WTC11 (cell line): Measurements from ENCODE around the gene MAP1A. TPM values are rescaled to one million over a fixed set of nuclear protein-coding genes. Genes with fewer than 3 reads are reported as not detected.

ENCODE experiments used
- ATAC-seq: fragments of 200-7000 bp; cut with Tn5 transposase; 2 replicates; pipeline ENCODE4 v1.10.0; 2021; ENCODE audit warnings: mild to moderate bottlenecking, moderate library complexity
- CTCF ChIA-PET: fragments of 300-600 bp; sonication (Branson Sonifier 250); formaldehyde crosslinking; loops from one replicate; lab custom pipeline; 2021; ENCODE audit warnings: antibody characterized with exemption; lab: Charles Lee
- POLR2A ChIA-PET: fragments of 350-600 bp; sonication (Branson Sonifier 250); formaldehyde crosslinking; loops from one replicate; lab custom pipeline; 2021; ENCODE audit warnings: antibody characterized with exemption; lab: Charles Lee
- DNase-seq: peaks from one replicate; pipeline ENCODE4 v3.0.0; 2021; ENCODE audit warnings: low spot score
- H3K27ac Mint-ChIP-seq: 2 replicates; pipeline ENCODE4 v1.8.0; 2021; ENCODE audit warnings: mixed read lengths
- H3K27me3 Mint-ChIP-seq: 2 replicates; pipeline ENCODE4 v1.8.0; 2021; ENCODE audit warnings: low read depth, mild to moderate bottlenecking, moderate library complexity, mixed read lengths
- H3K36me3 Mint-ChIP-seq: 2 replicates; pipeline ENCODE4 v1.8.0; 2021; ENCODE audit warnings: mixed read lengths
- H3K4me1 Mint-ChIP-seq: 2 replicates; pipeline ENCODE4 v1.8.0; 2022; ENCODE audit warnings: mixed read lengths
- H3K4me3 Mint-ChIP-seq: 2 replicates; pipeline ENCODE4 v1.8.0; 2021; ENCODE audit warnings: mild to moderate bottlenecking, moderate library complexity, mixed read lengths
- H3K9me3 Mint-ChIP-seq: 2 replicates; pipeline ENCODE4 v1.8.0; 2021; ENCODE audit warnings: mixed read lengths
- ATF6 ChIP-seq: sonication (generic); formaldehyde crosslinking; IDR thresholded peaks from 2 replicates; pipeline ENCODE4 v1.8.1; 2023; ENCODE audit warnings: mild to moderate bottlenecking, missing genetic modification reagents
- FOXK1 ChIP-seq: sonication (generic); formaldehyde crosslinking; IDR thresholded peaks from 2 replicates; pipeline ENCODE4 v1.8.0; 2022; ENCODE audit warnings: mild to moderate bottlenecking, moderate library complexity, missing genetic modification reagents
- FOXP1 ChIP-seq: sonication (generic); formaldehyde crosslinking; IDR thresholded peaks from 2 replicates; pipeline ENCODE4 v1.8.0; 2022; ENCODE audit warnings: missing genetic modification reagents, mild to moderate bottlenecking, moderate library complexity, borderline replicate concordance
- GRHL2 ChIP-seq: fragments of 250-450 bp; sonication (Bioruptor Pico); IDR thresholded peaks from 2 replicates; pipeline ENCODE4 v1.8.0; 2022; ENCODE audit warnings: mild to moderate bottlenecking, moderate library complexity; ENCODE audit not compliant: insufficient replicate concordance, severe bottlenecking
- HMGA2 ChIP-seq: fragments of 250-450 bp; sonication (Bioruptor Pico); IDR thresholded peaks from 2 replicates; pipeline ENCODE4 v1.4.0; 2021; ENCODE audit warnings: mild to moderate bottlenecking, moderate library complexity
- HMGXB4 ChIP-seq: sonication (generic); formaldehyde crosslinking; IDR thresholded peaks from 2 replicates; pipeline ENCODE4 v1.8.1; 2023; ENCODE audit warnings: mild to moderate bottlenecking, moderate library complexity, missing genetic modification reagents
- IRF1 ChIP-seq: sonication (generic); formaldehyde crosslinking; IDR thresholded peaks from 2 replicates; pipeline ENCODE4 v1.8.0; 2023; ENCODE audit warnings: missing genetic modification reagents
- JUN ChIP-seq: sonication (generic); formaldehyde crosslinking; IDR thresholded peaks from 2 replicates; pipeline ENCODE4 v1.8.0; 2023; ENCODE audit warnings: mild to moderate bottlenecking, missing genetic modification reagents
- MXD4 ChIP-seq: fragments of 250-450 bp; sonication (Bioruptor Pico); IDR thresholded peaks from 2 replicates; pipeline ENCODE4 v1.8.0; 2021; ENCODE audit warnings: mild to moderate bottlenecking, moderate library complexity, borderline replicate concordance
- MYBL2 ChIP-seq: sonication (generic); formaldehyde crosslinking; IDR thresholded peaks from 2 replicates; pipeline ENCODE4 v1.8.1; 2023; ENCODE audit warnings: mild to moderate bottlenecking, moderate library complexity, missing genetic modification reagents
- NFE2L1 ChIP-seq: sonication (generic); formaldehyde crosslinking; IDR thresholded peaks from 2 replicates; pipeline ENCODE4 v1.8.1; 2023; ENCODE audit warnings: missing genetic modification reagents
- PRRX2 ChIP-seq: fragments of 250-450 bp; sonication (Bioruptor Pico); IDR thresholded peaks from 2 replicates; pipeline ENCODE4 v1.8.0; 2021; ENCODE audit warnings: mild to moderate bottlenecking
- RELA ChIP-seq: sonication (generic); formaldehyde crosslinking; IDR thresholded peaks from 2 replicates; pipeline ENCODE4 v1.8.1; 2022; ENCODE audit warnings: missing genetic modification reagents, mild to moderate bottlenecking, borderline replicate concordance
- RORB ChIP-seq: fragments of 250-450 bp; sonication (Bioruptor Pico); IDR thresholded peaks from 2 replicates; pipeline ENCODE4 v1.9.0; 2021; ENCODE audit warnings: mild to moderate bottlenecking
- SMAD4 ChIP-seq: sonication (generic); formaldehyde crosslinking; IDR thresholded peaks from 2 replicates; pipeline ENCODE4 v1.8.0; 2022; ENCODE audit warnings: mild to moderate bottlenecking, missing genetic modification reagents
- SP1 ChIP-seq: sonication (generic); formaldehyde crosslinking; conservative IDR thresholded peaks from 2 replicates; pipeline ENCODE4 v1.8.1; 2022; ENCODE audit warnings: missing genetic modification reagents
- STAT6 ChIP-seq: sonication (generic); formaldehyde crosslinking; conservative IDR thresholded peaks from 2 replicates; pipeline ENCODE4 v1.8.1; 2023; ENCODE audit warnings: mild to moderate bottlenecking, low read depth, missing genetic modification reagents, moderate library complexity
- ZNF121 ChIP-seq: sonication (generic); formaldehyde crosslinking; IDR thresholded peaks from 2 replicates; pipeline ENCODE4 v1.8.0; 2023; ENCODE audit warnings: missing genetic modification reagents
- ZNF138 ChIP-seq: sonication (generic); formaldehyde crosslinking; conservative IDR thresholded peaks from 2 replicates; pipeline ENCODE4 v1.8.1; 2022; ENCODE audit warnings: mild to moderate bottlenecking, moderate library complexity, missing genetic modification reagents
- ZNF232 ChIP-seq: sonication (generic); formaldehyde crosslinking; IDR thresholded peaks from 2 replicates; pipeline ENCODE4 v1.8.0; 2022; ENCODE audit warnings: mild to moderate bottlenecking, missing genetic modification reagents
- ZNF425 ChIP-seq: fragments of 250-450 bp; sonication (Bioruptor Pico); conservative IDR thresholded peaks from 2 replicates; pipeline ENCODE4 v1.9.0; 2021; ENCODE audit warnings: mild to moderate bottlenecking
- ZSCAN18 ChIP-seq: fragments of 250-450 bp; sonication (Bioruptor Pico); IDR thresholded peaks from 2 replicates; pipeline ENCODE4 v2.1.2; 2022; ENCODE audit warnings: mild to moderate bottlenecking, moderate library complexity
- total RNA-seq: library from RNA; stranded (reverse); gene quantifications from 3 replicates; pipeline ENCODE4 v1.2.3, GENCODE V29; 2021

MAP1A gene
- total RNA-seq, 1 experiment from 2014 or later, result 2.2 TPM

GRCh38 chr15:43487271-43487895, 30.0 kb upstream of the MAP1A start:
- TF ChIP-seq IRF1 (CRISPR knock-in tag) (no peak), HMGXB4 (CRISPR knock-in tag) (no peak), ZSCAN18 (CRISPR knock-in tag) (no peak), ZNF138 (CRISPR knock-in tag) (no peak), ZNF425 (CRISPR knock-in tag) (no peak), HMGA2 (CRISPR knock-in tag) (no peak), JUN (CRISPR knock-in tag) (no peak), NFE2L1 (CRISPR knock-in tag) (no peak), RELA (no peak), ZNF232 (CRISPR knock-in tag) (no peak), STAT6 (CRISPR knock-in tag) (no peak), MXD4 (CRISPR knock-in tag) (no peak), SP1 (no peak)
- ChIA-PET POLR2A (interaction anchor here (0.7 kb wide), 1 partner anchor 12 kb away, joined by 3 read pairs; no protein-coding TSS in a partner anchor), CTCF (interaction anchor here (0.8 kb wide), 1 partner anchor 23 kb away, joined by 3 read pairs; no protein-coding TSS in a partner anchor)
- Mint-ChIP-seq H3K27me3 (no peaks in the 10 kb centered on the region), H3K36me3 (peaks cover 64% of the 10 kb centered on the region), H3K9me3 (no peaks in the 10 kb centered on the region), H3K4me1 (peaks cover 21% of the 10 kb centered on the region), H3K4me3 (no peak overlapping the region), H3K27ac (no peak overlapping the region)
- DNase-seq, result no peak
- ATAC-seq, result no peak

GRCh38 chr15:43488790-43489189, 28.6 kb upstream of the MAP1A start:
- no peak overlapping the region for H3K27ac Mint-ChIP-seq
- H3K9me3 Mint-ChIP-seq, result no peaks in the 10 kb centered on the region
- no peak overlapping the region for H3K4me3 Mint-ChIP-seq
- no peak for DNase-seq
- CTCF ChIA-PET, result interaction anchor here (2.7 kb wide), 1 partner anchor 22 kb away, joined by 10 read pairs; no protein-coding TSS in a partner anchor
- POLR2A ChIA-PET, result no interaction called here
- H3K27me3 Mint-ChIP-seq, result no peaks in the 10 kb centered on the region
- H3K36me3 Mint-ChIP-seq, result peaks cover 61% of the 10 kb centered on the region
- ATAC-seq, result no peak
- peaks cover 26% of the 10 kb centered on the region for H3K4me1 Mint-ChIP-seq
- TF ChIP-seq GRHL2 (no peak), MXD4 (CRISPR knock-in tag) (no peak), SMAD4 (CRISPR knock-in tag) (no peak), FOXP1 (CRISPR knock-in tag) (no peak), ZNF121 (no peak), PRRX2 (CRISPR knock-in tag) (no peak), FOXK1 (CRISPR knock-in tag) (no peak), MYBL2 (CRISPR knock-in tag) (no peak), RORB (CRISPR knock-in tag) (no peak), ATF6 (CRISPR knock-in tag) (no peak), NFE2L1 (CRISPR knock-in tag) (no peak), ZNF425 (CRISPR knock-in tag) (no peak)
